Activated T-helper 1 cell treated with Interleukin-2 at 50 U/mL for 16 hours (primary cell): ENCODE data around the gene NSMCE1.
"Not testable (repeated sequence)": the region's sequence is repeated elsewhere in the genome, so short reads cannot be mapped to it uniquely, and the experiment has no call there.

Source experiments
- DNase-seq: peaks from one replicate; pipeline ENCODE4 v3.0.0-alpha.2; 2020; ENCODE audit warnings: low read depth

The NSMCE1 gene

GRCh38 chr16:27215660-27216059 is 52.9 kb downstream of the NSMCE1 start:
- no peak for DNase-seq

- no peak for DNase-seq
Observed at GRCh38 chr16:27214084-27214961, 54.2 kb downstream of the NSMCE1 start.

- no peak for DNase-seq
Observed at GRCh38 chr16:27211026-27211425, 57.5 kb downstream of the NSMCE1 start.

GRCh38 chr16:27210174-27210573 is 58.4 kb downstream of the NSMCE1 start:
- no peak for DNase-seq

GRCh38 chr16:27209591-27209990 is 59.0 kb downstream of the NSMCE1 start:
- no peak for DNase-seq

- no peak for DNase-seq
Observed at GRCh38 chr16:27208796-27209195, 59.8 kb downstream of the NSMCE1 start.

- DNase-seq, result no peak
Observed at GRCh38 chr16:27208081-27208680, 60.4 kb downstream of the NSMCE1 start.

- not testable (repeated sequence) for DNase-seq
Observed at GRCh38 chr16:27207121-27207520, 61.5 kb downstream of the NSMCE1 start.

GRCh38 chr16:27205423-27206065 is 63.0 kb downstream of the NSMCE1 start:
- no peak for DNase-seq

- no peak for DNase-seq
Observed at GRCh38 chr16:27204312-27204915, 64.2 kb downstream of the NSMCE1 start.

- peak; percentile 100 for DNase-seq
Observed at GRCh38 chr16:27203507-27204311, 64.9 kb downstream of the NSMCE1 start, which contains the start of gene KDM8. KDM8 (plus strand) TSS chr16:27203526; CDS start chr16:27210124, 6,598 bp downstream.

- DNase-seq, result peak; percentile 81
Observed at GRCh38 chr16:27202923-27203506, 65.6 kb downstream of the NSMCE1 start.

- DNase-seq, result not testable (repeated sequence)
Observed at GRCh38 chr16:27200914-27201313, 67.7 kb downstream of the NSMCE1 start.

GRCh38 chr16:27199736-27200135 is 68.8 kb downstream of the NSMCE1 start:
- DNase-seq, result no peak

GRCh38 chr16:27199235-27199586 is 69.4 kb downstream of the NSMCE1 start:
- DNase-seq, result no peak

- no peak for DNase-seq
Observed at GRCh38 chr16:27198451-27199234, 69.9 kb downstream of the NSMCE1 start.

- DNase-seq, result no peak
Observed at GRCh38 chr16:27197004-27197403, 71.6 kb downstream of the NSMCE1 start.

- DNase-seq, result peak; percentile 26
Observed at GRCh38 chr16:27195941-27196595, 72.5 kb downstream of the NSMCE1 start.

- no peak for DNase-seq
Observed at GRCh38 chr16:27195076-27195741, 73.4 kb downstream of the NSMCE1 start.
